OCI-LY7 (cell line): Measurements from ENCODE around the gene TBC1D8.

Experiments used
- CTCF ChIP-seq: fragments of 200-600 bp; sonication (generic); conservative IDR thresholded peaks from 2 replicates; pipeline ENCODE4 v1.5.1; 2014; ENCODE audit warnings: mild to moderate bottlenecking, antibody characterized with exemption, low read length, moderate library complexity, mixed read lengths
- EZH2phosphoT487 ChIP-seq: fragments of 200-600 bp; sonication (generic); IDR thresholded peaks from 2 replicates; pipeline ENCODE4 v1.6.1; 2018; ENCODE audit warnings: low read depth, borderline replicate concordance, mild to moderate bottlenecking, mixed run types, antibody characterized with exemption, low read length, moderate library complexity, mixed read lengths

- no peak for TF ChIP-seq CTCF
- TF ChIP-seq EZH2phosphoT487 = no peak
Measured at GRCh38 chr2:100977511-100977910, 173.7 kb downstream of the TBC1D8 start.
